Liver (tissue), 9 donors: ENCODE results near the gene CCDC88C. TPM values are rescaled to one million over a fixed set of nuclear protein-coding genes. Genes with fewer than 3 reads are reported as not detected.

Experiments
- DNase-seq: peaks from one replicate; pipeline ENCODE4 v3.0.0-alpha.2; 2017; ENCODE audit warnings: low spot score
- H3K27ac ChIP-seq, 2 donors: one replicate each; pipeline ENCODE4 v1.7.0; 2013; ENCODE audit warnings: inconsistent platforms in 2 of 2, low read length in 2 of 2, control low read depth in 1 of 2, low read depth in 1 of 2, mild to moderate bottlenecking in 1 of 2
- H3K27me3 ChIP-seq, 4 donors: one replicate each; pipeline versions ENCODE4 v1.6.1 to v1.7.0; 2013; ENCODE audit warnings: low read length in 3 of 4, inconsistent platforms in 1 of 4, mild to moderate bottlenecking in 1 of 4, moderate library complexity in 1 of 4; ENCODE audit not compliant: control insufficient read depth in 4 of 4, insufficient read depth in 4 of 4
- H3K36me3 ChIP-seq, 4 donors: one replicate each; pipeline versions ENCODE4 v1.6.1 to v1.7.0; 2013; ENCODE audit warnings: low read length in 3 of 4, mild to moderate bottlenecking in 3 of 4, low read depth in 1 of 4, moderate library complexity in 1 of 4; ENCODE audit not compliant: control insufficient read depth in 4 of 4, insufficient read depth in 3 of 4
- H3K4me1 ChIP-seq, 4 donors: one replicate each; pipeline versions ENCODE4 v1.6.1 to v1.7.0; 2013; ENCODE audit warnings: low read length in 3 of 4, mild to moderate bottlenecking in 3 of 4, moderate library complexity in 1 of 4; ENCODE audit not compliant: control insufficient read depth in 4 of 4, insufficient read depth in 4 of 4
- H3K4me3 ChIP-seq, 3 donors: one replicate each; pipeline versions ENCODE4 v1.6.1 to v1.7.0; 2013; ENCODE audit warnings: low read length in 3 of 3, control low read depth in 1 of 3, low read depth in 1 of 3, mild to moderate bottlenecking in 1 of 3
- H3K9ac ChIP-seq, 2 donors: one replicate each; pipeline ENCODE4 v1.7.0; 2013; ENCODE audit warnings: low read length in 2 of 2, mild to moderate bottlenecking in 2 of 2, moderate library complexity in 2 of 2, control low read depth in 1 of 2, low read depth in 1 of 2
- H3K9me3 ChIP-seq, 4 donors: one replicate each; pipeline versions ENCODE4 v1.6.1 to v1.7.0; 2013; ENCODE audit warnings: low read length in 3 of 4; ENCODE audit not compliant: control insufficient read depth in 4 of 4
- ATF3 ChIP-seq: IDR thresholded peaks from 2 replicates; pipeline ENCODE4 v1.6.1; 2016; ENCODE audit warnings: antibody characterized with exemption
- EGR1 ChIP-seq, 2 donors: IDR thresholded peaks; 2 replicates each; pipeline ENCODE4 v1.6.1; 2016 to 2018; ENCODE audit warnings: antibody characterized with exemption in 2 of 2, low read depth in 2 of 2
- FOXA1 ChIP-seq: IDR thresholded peaks from 2 replicates; pipeline ENCODE4 v1.6.1; 2016; ENCODE audit warnings: antibody characterized with exemption
- FOXA2 ChIP-seq: IDR thresholded peaks from 2 replicates; pipeline ENCODE4 v1.6.1; 2016; ENCODE audit warnings: antibody characterized with exemption
- GABPA ChIP-seq, 2 donors: IDR thresholded peaks in 1 of 2; conservative IDR thresholded peaks in 1 of 2; 2 replicates each; pipeline ENCODE4 v1.6.1; 2016; ENCODE audit warnings: antibody characterized with exemption in 2 of 2, mild to moderate bottlenecking in 1 of 2, moderate library complexity in 1 of 2
- HNF4A ChIP-seq, 2 donors: conservative IDR thresholded peaks; 2 replicates each; pipeline ENCODE4 v1.6.1; 2016; ENCODE audit warnings: antibody characterized with exemption in 2 of 2, mild to moderate bottlenecking in 2 of 2
- HNF4G ChIP-seq: IDR thresholded peaks from 2 replicates; pipeline ENCODE4 v1.6.1; 2016; ENCODE audit warnings: antibody characterized with exemption
- JUND ChIP-seq, 2 donors: IDR thresholded peaks; 2 replicates each; pipeline ENCODE4 v1.6.1; 2016; ENCODE audit warnings: antibody characterized with exemption in 2 of 2
- NR2F2 ChIP-seq: IDR thresholded peaks from 2 replicates; pipeline ENCODE4 v1.6.1; 2016; ENCODE audit warnings: antibody characterized with exemption
- RAD21 ChIP-seq, 2 donors: IDR thresholded peaks; 2 replicates each; pipeline ENCODE4 v1.6.1; 2016; ENCODE audit warnings: antibody characterized with exemption in 2 of 2, mild to moderate bottlenecking in 2 of 2
- RXRA ChIP-seq, 2 donors: IDR thresholded peaks; 2 replicates each; pipeline ENCODE4 v1.6.1; 2017 to 2018; ENCODE audit warnings: antibody characterized with exemption in 2 of 2, mild to moderate bottlenecking in 1 of 2
- SP1 ChIP-seq: IDR thresholded peaks from 2 replicates; pipeline ENCODE4 v1.6.1; 2018; ENCODE audit warnings: antibody characterized with exemption, mild to moderate bottlenecking
- YY1 ChIP-seq: IDR thresholded peaks from 2 replicates; pipeline ENCODE4 v1.6.1; 2016; ENCODE audit warnings: antibody characterized with exemption, mild to moderate bottlenecking
- WGBS: extraction: QIAGEN DNeasy Blood & Tissue Kit; methylation state at CpG from one replicate; pipeline ENCODE4 v1.1.7; 2013; 5-methylcytosine and 5-hydroxymethylcytosine counted together
- polyA plus RNA-seq, 2 donors: library from polyadenylated mRNA; stranded (reverse) in 1 of 2; unstranded in 1 of 2; fragments of 200-250 nt in 1 of 2; fragments of >200 nt in 1 of 2; fragmentation: Nextera tagmentation in 1 of 2; extraction: Ambion mirVana in 1 of 2; gene quantifications; one replicate each; pipeline versions ENCODE4 v1.2.1 to v1.2.3, GENCODE V29; 2013 to 2015
- total RNA-seq, 2 donors: library from RNA; depleted of rRNA; stranded (reverse); fragments of >200 nt; gene quantifications; one replicate each; pipeline ENCODE4 v1.2.3, GENCODE V29; 2014
- TF ChIP-seq, protein P1 (sequence below): IDR thresholded peaks from 2 replicates; pipeline ENCODE4 v1.6.1; 2016; ENCODE audit warnings: antibody characterized with exemption, mild to moderate bottlenecking
- TF ChIP-seq, protein P2 (sequence below): IDR thresholded peaks from 2 replicates; pipeline ENCODE4 v1.6.1; 2016; ENCODE audit warnings: antibody characterized with exemption
- TF ChIP-seq, protein P3 (sequence below): fragments of 150-350 bp; IDR thresholded peaks from 2 replicates; pipeline ENCODE4 v1.5.1; 2017; ENCODE audit warnings: improper control_type of control experiment, low read depth, low read length; ENCODE audit not compliant: missing input control
- donor health status: healthy.
- donor health status: healthy.
- donor health status: healthy.
- donor health status: healthy.
- donor health status: healthy.

Gene CCDC88C
- total and polyA plus RNA-seq, 4 donors = 1.3 to 10.8 (median 4.0) TPM

GRCh38 chr14:91369628-91370445 is 47.8 kb downstream of the CCDC88C start:
- Histone ChIP-seq H3K9me3 (no peaks in the 10 kb centered on the region), H3K27ac (no peak overlapping the region), H3K9ac (no peak overlapping the region), H3K4me3 (no peak overlapping the region), H3K36me3 (no peaks in the 10 kb centered on the region), H3K27me3 (no peaks in the 10 kb centered on the region), H3K4me1 (peaks cover 1 to 21% (median 7%) of the 10 kb centered on the region in 4 donors)
- TF ChIP-seq HNF4G = no peak
- no peak for TF ChIP-seq GABPA (IDR thresholded peaks at IDR 0.05 in 1 of 2, conservative IDR thresholded peaks at IDR 0.05 in 1 of 2)
- no peak for TF ChIP-seq SP1
- TF ChIP-seq RAD21 (IDR thresholded peaks at IDR 0.05) = no peak
- no peak for TF ChIP-seq NR2F2
- no peak for TF ChIP-seq YY1
- no peak for TF ChIP-seq HNF4A (conservative IDR thresholded peaks at IDR 0.05)
- TF ChIP-seq FOXA2 = no peak
- TF ChIP-seq JUND (IDR thresholded peaks at IDR 0.05) = no peak
- TF ChIP-seq, protein P1, sequence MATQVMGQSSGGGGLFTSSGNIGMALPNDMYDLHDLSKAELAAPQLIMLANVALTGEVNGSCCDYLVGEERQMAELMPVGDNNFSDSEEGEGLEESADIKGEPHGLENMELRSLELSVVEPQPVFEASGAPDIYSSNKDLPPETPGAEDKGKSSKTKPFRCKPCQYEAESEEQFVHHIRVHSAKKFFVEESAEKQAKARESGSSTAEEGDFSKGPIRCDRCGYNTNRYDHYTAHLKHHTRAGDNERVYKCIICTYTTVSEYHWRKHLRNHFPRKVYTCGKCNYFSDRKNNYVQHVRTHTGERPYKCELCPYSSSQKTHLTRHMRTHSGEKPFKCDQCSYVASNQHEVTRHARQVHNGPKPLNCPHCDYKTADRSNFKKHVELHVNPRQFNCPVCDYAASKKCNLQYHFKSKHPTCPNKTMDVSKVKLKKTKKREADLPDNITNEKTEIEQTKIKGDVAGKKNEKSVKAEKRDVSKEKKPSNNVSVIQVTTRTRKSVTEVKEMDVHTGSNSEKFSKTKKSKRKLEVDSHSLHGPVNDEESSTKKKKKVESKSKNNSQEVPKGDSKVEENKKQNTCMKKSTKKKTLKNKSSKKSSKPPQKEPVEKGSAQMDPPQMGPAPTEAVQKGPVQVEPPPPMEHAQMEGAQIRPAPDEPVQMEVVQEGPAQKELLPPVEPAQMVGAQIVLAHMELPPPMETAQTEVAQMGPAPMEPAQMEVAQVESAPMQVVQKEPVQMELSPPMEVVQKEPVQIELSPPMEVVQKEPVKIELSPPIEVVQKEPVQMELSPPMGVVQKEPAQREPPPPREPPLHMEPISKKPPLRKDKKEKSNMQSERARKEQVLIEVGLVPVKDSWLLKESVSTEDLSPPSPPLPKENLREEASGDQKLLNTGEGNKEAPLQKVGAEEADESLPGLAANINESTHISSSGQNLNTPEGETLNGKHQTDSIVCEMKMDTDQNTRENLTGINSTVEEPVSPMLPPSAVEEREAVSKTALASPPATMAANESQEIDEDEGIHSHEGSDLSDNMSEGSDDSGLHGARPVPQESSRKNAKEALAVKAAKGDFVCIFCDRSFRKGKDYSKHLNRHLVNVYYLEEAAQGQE = no peak
- no peak for TF ChIP-seq ATF3
- TF ChIP-seq, protein P2, sequence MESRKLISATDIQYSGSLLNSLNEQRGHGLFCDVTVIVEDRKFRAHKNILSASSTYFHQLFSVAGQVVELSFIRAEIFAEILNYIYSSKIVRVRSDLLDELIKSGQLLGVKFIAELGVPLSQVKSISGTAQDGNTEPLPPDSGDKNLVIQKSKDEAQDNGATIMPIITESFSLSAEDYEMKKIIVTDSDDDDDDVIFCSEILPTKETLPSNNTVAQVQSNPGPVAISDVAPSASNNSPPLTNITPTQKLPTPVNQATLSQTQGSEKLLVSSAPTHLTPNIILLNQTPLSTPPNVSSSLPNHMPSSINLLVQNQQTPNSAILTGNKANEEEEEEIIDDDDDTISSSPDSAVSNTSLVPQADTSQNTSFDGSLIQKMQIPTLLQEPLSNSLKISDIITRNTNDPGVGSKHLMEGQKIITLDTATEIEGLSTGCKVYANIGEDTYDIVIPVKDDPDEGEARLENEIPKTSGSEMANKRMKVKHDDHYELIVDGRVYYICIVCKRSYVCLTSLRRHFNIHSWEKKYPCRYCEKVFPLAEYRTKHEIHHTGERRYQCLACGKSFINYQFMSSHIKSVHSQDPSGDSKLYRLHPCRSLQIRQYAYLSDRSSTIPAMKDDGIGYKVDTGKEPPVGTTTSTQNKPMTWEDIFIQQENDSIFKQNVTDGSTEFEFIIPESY = no peak
- no peak for TF ChIP-seq RXRA (IDR thresholded peaks at IDR 0.05)
- WGBS = 72% methylated on average over 24 of the region's 24 CpGs
- no peak for DNase-seq

GRCh38 chr14:91368776-91369416 is 48.7 kb downstream of the CCDC88C start:
- Histone ChIP-seq H3K4me1 (peaks cover 0 to 15% (median 1%) of the 10 kb centered on the region in 4 donors), H3K9me3 (no peaks in the 10 kb centered on the region), H3K36me3 (no peaks in the 10 kb centered on the region), H3K4me3 (no peak overlapping the region), H3K9ac (no peak overlapping the region), H3K27ac (no peak overlapping the region), H3K27me3 (no peaks in the 10 kb centered on the region)
- DNase-seq = no peak
- 95% methylated on average over 19 of the region's 19 CpGs for WGBS
- TF ChIP-seq FOXA2 (no peak), RXRA (IDR thresholded peaks at IDR 0.05) (no peak), EGR1 (IDR thresholded peaks at IDR 0.05; ENCODE audit: low read depth in 2 of 2) (no peak), SP1 (no peak), GABPA (IDR thresholded peaks at IDR 0.05 in 1 of 2, conservative IDR thresholded peaks at IDR 0.05 in 1 of 2) (no peak), NR2F2 (no peak), HNF4G (no peak), FOXA1 (no peak)
- TF ChIP-seq, protein P3, sequence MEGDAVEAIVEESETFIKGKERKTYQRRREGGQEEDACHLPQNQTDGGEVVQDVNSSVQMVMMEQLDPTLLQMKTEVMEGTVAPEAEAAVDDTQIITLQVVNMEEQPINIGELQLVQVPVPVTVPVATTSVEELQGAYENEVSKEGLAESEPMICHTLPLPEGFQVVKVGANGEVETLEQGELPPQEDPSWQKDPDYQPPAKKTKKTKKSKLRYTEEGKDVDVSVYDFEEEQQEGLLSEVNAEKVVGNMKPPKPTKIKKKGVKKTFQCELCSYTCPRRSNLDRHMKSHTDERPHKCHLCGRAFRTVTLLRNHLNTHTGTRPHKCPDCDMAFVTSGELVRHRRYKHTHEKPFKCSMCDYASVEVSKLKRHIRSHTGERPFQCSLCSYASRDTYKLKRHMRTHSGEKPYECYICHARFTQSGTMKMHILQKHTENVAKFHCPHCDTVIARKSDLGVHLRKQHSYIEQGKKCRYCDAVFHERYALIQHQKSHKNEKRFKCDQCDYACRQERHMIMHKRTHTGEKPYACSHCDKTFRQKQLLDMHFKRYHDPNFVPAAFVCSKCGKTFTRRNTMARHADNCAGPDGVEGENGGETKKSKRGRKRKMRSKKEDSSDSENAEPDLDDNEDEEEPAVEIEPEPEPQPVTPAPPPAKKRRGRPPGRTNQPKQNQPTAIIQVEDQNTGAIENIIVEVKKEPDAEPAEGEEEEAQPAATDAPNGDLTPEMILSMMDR = no peak
- TF ChIP-seq, protein P2 = no peak
- TF ChIP-seq, protein P1 = no peak
